ENCODE measurements around the gene DNAJC18.

DNAJC18 gene

GRCh38 chr5:139385061-139386049, 54.0 kb downstream of the DNAJC18 start:
- no peak for DNase-seq

GRCh38 chr5:139384591-139385051, 54.7 kb downstream of the DNAJC18 start:
- no peak for DNase-seq

- no peak for DNase-seq
Measured at GRCh38 chr5:139383993-139384590, 55.2 kb downstream of the DNAJC18 start.

- DNase-seq: no peak
Measured at GRCh38 chr5:139383275-139383992, 55.9 kb downstream of the DNAJC18 start, which contains the start of gene SLC23A1. Gene SLC23A1, minus strand, starts transcription at chr5:139383297. Its CDS starts 44 bp downstream, at chr5:139383253.

GRCh38 chr5:139382807-139383206, 56.5 kb downstream of the DNAJC18 start:
- DNase-seq: no peak

GRCh38 chr5:139381837-139382761, 57.2 kb downstream of the DNAJC18 start:
- no peak for DNase-seq

GRCh38 chr5:139379626-139380449, 59.5 kb downstream of the DNAJC18 start:
- DNase-seq: no peak

- DNase-seq: no peak
Measured at GRCh38 chr5:139378941-139379361, 60.4 kb downstream of the DNAJC18 start.

- DNase-seq: no peak
Measured at GRCh38 chr5:139378101-139378825, 61.1 kb downstream of the DNAJC18 start.

- DNase-seq: no peak
Measured at GRCh38 chr5:139377226-139377625, 62.1 kb downstream of the DNAJC18 start.

GRCh38 chr5:139376364-139376763, 63.0 kb downstream of the DNAJC18 start:
- DNase-seq: no peak

GRCh38 chr5:139374909-139375308, 64.4 kb downstream of the DNAJC18 start:
- DNase-seq: peak; percentile 21

GRCh38 chr5:139371482-139372435, 67.6 kb downstream of the DNAJC18 start:
- peak; percentile 25 for DNase-seq

GRCh38 chr5:139369181-139369580, 70.1 kb downstream of the DNAJC18 start:
- DNase-seq: no peak

GRCh38 chr5:139368613-139369012, 70.7 kb downstream of the DNAJC18 start:
- peak; percentile 17 for DNase-seq

- no peak for DNase-seq
Measured at GRCh38 chr5:139364466-139364865, 74.9 kb downstream of the DNAJC18 start.

GRCh38 chr5:139363937-139364336, 75.4 kb downstream of the DNAJC18 start:
- peak; percentile 19 for DNase-seq

- peak; percentile 2 for DNase-seq
Measured at GRCh38 chr5:139361835-139362429, 77.4 kb downstream of the DNAJC18 start.

- DNase-seq: peak; percentile 19
Measured at GRCh38 chr5:139360384-139360783, 78.9 kb downstream of the DNAJC18 start.

All from stimulated activated CD8-positive, alpha-beta memory T cell treated with anti-CD3 and anti-CD28 coated beads, Interleukin-4, amount 100 ng/mL, for 48 hours (primary cell).